Skeletal muscle cell (primary cell): Measurements from ENCODE around the gene RSPRY1.

ENCODE experiments used
- DNase-seq: peaks from one replicate; pipeline ENCODE4 v3.0.0-alpha.2; 2010; ENCODE audit warnings: low read depth
- H3K4me3 ChIP-seq: 2 replicates; pipeline ENCODE4 v1.5.1; 2011; ENCODE audit warnings: low read depth, mild to moderate bottlenecking, control low read depth, low read length, moderate library complexity

Gene RSPRY1

GRCh38 chr16:57283959-57284208, 97.8 kb downstream of the RSPRY1 start:
- H3K4me3 ChIP-seq, result peak overlapping the region; percentile 48
- no peak for DNase-seq

GRCh38 chr16:57284209-57284951, 98.3 kb downstream of the RSPRY1 start, which contains the start of gene PLLP:
Gene PLLP, minus strand, starts transcription at chr16:57284672. Its CDS starts 132 bp downstream, at chr16:57284540.
- no peak for DNase-seq
- peak within 1 kb of the TSS; percentile 48 for H3K4me3 ChIP-seq

- DNase-seq, result no peak
- H3K4me3 ChIP-seq, result peak overlapping the region; percentile 48
Observed at GRCh38 chr16:57284952-57285363, 98.8 kb downstream of the RSPRY1 start.

GRCh38 chr16:57285379-57285778, 99.2 kb downstream of the RSPRY1 start:
- no peak for DNase-seq
- no peak overlapping the region for H3K4me3 ChIP-seq

GRCh38 chr16:57289391-57290257, 103.5 kb downstream of the RSPRY1 start:
- no peak for DNase-seq
- no peak overlapping the region for H3K4me3 ChIP-seq
